HepG2 (cell line): ENCODE data around the gene ABCF1. TPM values are rescaled to one million over a fixed set of nuclear protein-coding genes. Genes with fewer than 3 reads are reported as not detected.

Source experiments
- BRCA1 ChIP-seq: sonication (generic); formaldehyde crosslinking; IDR thresholded peaks from 2 replicates; pipeline ENCODE4 v1.4.0; 2020; ENCODE audit warnings: missing genetic modification reagents
- EP300 ChIP-seq, 3 experiments: sonication (generic) in 1 of 3; formaldehyde crosslinking in 1 of 3; IDR thresholded peaks; 2 replicates each; pipeline versions ENCODE4 v1.5.1 to v1.6.1; 2011 to 2020; ENCODE audit warnings: low read depth in 2 of 3, low read length in 2 of 3, borderline replicate concordance in 1 of 3, improper control_type of control experiment in 1 of 3, mild to moderate bottlenecking in 1 of 3, missing genetic modification reagents in 1 of 3, moderate library complexity in 1 of 3
- FOSL2 ChIP-seq: sonication (generic); formaldehyde crosslinking; IDR thresholded peaks from 2 replicates; pipeline ENCODE4 v1.4.0; 2020; ENCODE audit warnings: missing genetic modification reagents
- GABPB1 ChIP-seq: IDR thresholded peaks from 2 replicates; pipeline ENCODE4 v1.6.1; 2016; ENCODE audit warnings: mild to moderate bottlenecking, missing genetic modification reagents, moderate library complexity, missing compliant biosample characterization
- KDM2A ChIP-seq: sonication (generic); formaldehyde crosslinking; IDR thresholded peaks from 2 replicates; pipeline ENCODE4 v1.4.0; 2020; ENCODE audit warnings: low read depth, missing genetic modification reagents, borderline replicate concordance
- MTA1 ChIP-seq: sonication (generic); formaldehyde crosslinking; IDR thresholded peaks from 2 replicates; pipeline ENCODE4 v1.4.0; 2020; ENCODE audit warnings: missing genetic modification reagents, mild to moderate bottlenecking, borderline replicate concordance
- NBN ChIP-seq: fragments of 450-650 bp; conservative IDR thresholded peaks from 2 replicates; pipeline ENCODE4 v1.6.1; 2017
- NFYB ChIP-seq: sonication (generic); formaldehyde crosslinking; IDR thresholded peaks from 2 replicates; pipeline ENCODE4 v1.4.0; 2020; ENCODE audit warnings: missing genetic modification reagents
- RCOR2 ChIP-seq: IDR thresholded peaks from 2 replicates; pipeline ENCODE4 v1.6.1; 2016; ENCODE audit warnings: missing biosample characterization, missing genetic modification reagents
- RFXAP ChIP-seq: sonication (generic); formaldehyde crosslinking; IDR thresholded peaks from 2 replicates; pipeline ENCODE4 v1.4.0; 2020; ENCODE audit warnings: missing genetic modification reagents, borderline replicate concordance
- SIX4 ChIP-seq: sonication (generic); formaldehyde crosslinking; IDR thresholded peaks from 2 replicates; pipeline ENCODE4 v1.4.0; 2020; ENCODE audit warnings: missing genetic modification reagents
- SMAD9 ChIP-seq: sonication (generic); formaldehyde crosslinking; IDR thresholded peaks from 2 replicates; pipeline ENCODE4 v1.5.1; 2020; ENCODE audit warnings: mild to moderate bottlenecking, missing genetic modification reagents
- SMARCE1 ChIP-seq: fragments of 450-650 bp; IDR thresholded peaks from 2 replicates; pipeline ENCODE4 v1.6.1; 2017; ENCODE audit warnings: borderline replicate concordance
- SSRP1 ChIP-seq: IDR thresholded peaks from 2 replicates; pipeline ENCODE4 v1.6.1; 2016; ENCODE audit warnings: control low read depth
- TAF15 ChIP-seq: fragments of 200-400 bp; formaldehyde crosslinking; IDR thresholded peaks from one replicate; pipeline ENCODE4 v1.6.1; 2018; ENCODE audit warnings: mild to moderate bottlenecking, low read depth, low read length; ENCODE audit not compliant: poor library complexity, severe bottlenecking
- ZNF333 ChIP-seq: sonication (generic); formaldehyde crosslinking; IDR thresholded peaks from 2 replicates; pipeline ENCODE4 v1.4.0; 2020; ENCODE audit warnings: mild to moderate bottlenecking, missing genetic modification reagents, borderline replicate concordance
- ZNF572 ChIP-seq: sonication (generic); formaldehyde crosslinking; IDR thresholded peaks from 2 replicates; pipeline ENCODE4 v1.5.1; 2020; ENCODE audit warnings: mild to moderate bottlenecking, missing genetic modification reagents
- ZNF737 ChIP-seq: sonication (generic); formaldehyde crosslinking; IDR thresholded peaks from 2 replicates; pipeline ENCODE4 v1.5.0; 2020; ENCODE audit warnings: missing genetic modification reagents, mild to moderate bottlenecking, borderline replicate concordance
- polyA plus RNA-seq, 8 experiments: library from polyadenylated mRNA; depleted of rRNA in 3 of 8; stranded (reverse) in 7 of 8; unstranded in 1 of 8; fragments of >200 nt; fragmentation: Illumina TruSeq in 4 of 8; extraction: Trizol in 4 of 8; gene quantifications; 2 replicates each; pipeline versions ENCODE4 v1.2.1 to v1.2.3, GENCODE V29; 2011 to 2016; ENCODE audit warnings: low read depth in 4 of 8, missing spikeins in 1 of 8, mixed read lengths in 1 of 8; ENCODE audit not compliant: insufficient read depth in 1 of 8
- total RNA-seq, 5 experiments: library from RNA; depleted of rRNA; stranded (reverse); fragments of >200 nt; fragmentation: Illumina TruSeq; extraction: Trizol; gene quantifications; 2 replicates each; pipeline ENCODE4 v1.2.3, GENCODE V29; 2016; ENCODE audit warnings: low read depth in 1 of 5
- TF ChIP-seq, protein P1 (sequence below): fragments of 450-650 bp; IDR thresholded peaks from 2 replicates; pipeline ENCODE4 v1.6.1; 2017
- TF ChIP-seq, protein P2 (sequence below): sonication (generic); formaldehyde crosslinking; IDR thresholded peaks from 2 replicates; pipeline ENCODE4 v1.4.0; 2020; ENCODE audit warnings: mild to moderate bottlenecking, low read depth, missing genetic modification reagents
- TF ChIP-seq, protein P3 (sequence below): IDR thresholded peaks from 2 replicates; pipeline ENCODE4 v1.6.1; 2016
- TF ChIP-seq, protein P4 (sequence below): sonication (generic); formaldehyde crosslinking; conservative IDR thresholded peaks from 2 replicates; pipeline ENCODE4 v1.4.0; 2020; ENCODE audit warnings: missing genetic modification reagents
- TF ChIP-seq, protein P5 (sequence below): sonication (generic); formaldehyde crosslinking; IDR thresholded peaks from 2 replicates; pipeline ENCODE4 v1.5.0; 2020; ENCODE audit warnings: missing genetic modification reagents, mild to moderate bottlenecking, borderline replicate concordance

The ABCF1 gene
- total and polyA plus RNA-seq, 2 of the 13 experiments (the other 11 are each of a cell fraction or from before 2014, with no cell fraction given): 25.4 to 98.9 TPM

DNA sequence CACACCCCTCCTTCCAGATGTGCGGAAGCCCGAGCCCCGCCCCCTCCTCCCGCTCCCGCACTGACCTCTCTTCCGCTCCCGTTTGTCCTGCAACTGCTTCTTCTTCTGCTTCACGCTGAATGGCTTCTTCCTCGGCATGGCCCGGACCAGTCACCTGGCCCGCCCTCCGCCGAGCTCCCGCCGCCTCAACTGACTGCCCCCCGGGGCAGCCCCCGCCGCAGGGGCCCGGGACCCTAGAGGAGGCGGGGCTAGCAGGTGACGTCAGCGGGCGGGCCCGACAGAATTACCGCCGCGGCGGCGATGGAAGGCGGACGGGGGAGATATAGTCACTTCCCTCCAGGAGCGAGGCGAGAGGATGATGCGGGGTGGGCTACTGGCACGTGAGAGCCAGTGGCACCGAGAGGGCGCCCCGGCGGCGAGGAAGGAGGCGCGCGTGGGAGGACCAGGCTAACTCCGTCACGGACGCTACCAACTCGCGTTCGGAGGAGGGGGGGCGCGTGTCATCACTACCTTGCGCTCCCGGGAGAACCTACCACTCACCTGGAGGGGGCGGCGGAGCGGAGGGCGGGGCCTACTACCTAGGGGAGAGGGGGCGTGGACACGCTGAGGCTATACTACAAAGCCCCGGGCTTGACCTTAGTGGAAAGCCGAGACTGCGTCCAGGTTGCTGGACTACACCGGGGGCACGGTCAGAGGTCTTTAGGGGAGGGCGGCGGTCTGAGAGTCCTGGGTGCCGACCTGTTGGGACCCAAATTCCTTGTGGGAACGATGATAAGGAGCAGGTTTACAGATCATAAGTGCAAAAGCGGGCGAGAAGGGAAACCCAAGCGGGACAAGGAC, 15.0 kb upstream of the ABCF1 start, which contains the start of gene GNL1 (continued):
- TF ChIP-seq, protein P1, sequence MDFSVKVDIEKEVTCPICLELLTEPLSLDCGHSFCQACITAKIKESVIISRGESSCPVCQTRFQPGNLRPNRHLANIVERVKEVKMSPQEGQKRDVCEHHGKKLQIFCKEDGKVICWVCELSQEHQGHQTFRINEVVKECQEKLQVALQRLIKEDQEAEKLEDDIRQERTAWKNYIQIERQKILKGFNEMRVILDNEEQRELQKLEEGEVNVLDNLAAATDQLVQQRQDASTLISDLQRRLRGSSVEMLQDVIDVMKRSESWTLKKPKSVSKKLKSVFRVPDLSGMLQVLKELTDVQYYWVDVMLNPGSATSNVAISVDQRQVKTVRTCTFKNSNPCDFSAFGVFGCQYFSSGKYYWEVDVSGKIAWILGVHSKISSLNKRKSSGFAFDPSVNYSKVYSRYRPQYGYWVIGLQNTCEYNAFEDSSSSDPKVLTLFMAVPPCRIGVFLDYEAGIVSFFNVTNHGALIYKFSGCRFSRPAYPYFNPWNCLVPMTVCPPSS: no peak
- TF ChIP-seq, protein P2, sequence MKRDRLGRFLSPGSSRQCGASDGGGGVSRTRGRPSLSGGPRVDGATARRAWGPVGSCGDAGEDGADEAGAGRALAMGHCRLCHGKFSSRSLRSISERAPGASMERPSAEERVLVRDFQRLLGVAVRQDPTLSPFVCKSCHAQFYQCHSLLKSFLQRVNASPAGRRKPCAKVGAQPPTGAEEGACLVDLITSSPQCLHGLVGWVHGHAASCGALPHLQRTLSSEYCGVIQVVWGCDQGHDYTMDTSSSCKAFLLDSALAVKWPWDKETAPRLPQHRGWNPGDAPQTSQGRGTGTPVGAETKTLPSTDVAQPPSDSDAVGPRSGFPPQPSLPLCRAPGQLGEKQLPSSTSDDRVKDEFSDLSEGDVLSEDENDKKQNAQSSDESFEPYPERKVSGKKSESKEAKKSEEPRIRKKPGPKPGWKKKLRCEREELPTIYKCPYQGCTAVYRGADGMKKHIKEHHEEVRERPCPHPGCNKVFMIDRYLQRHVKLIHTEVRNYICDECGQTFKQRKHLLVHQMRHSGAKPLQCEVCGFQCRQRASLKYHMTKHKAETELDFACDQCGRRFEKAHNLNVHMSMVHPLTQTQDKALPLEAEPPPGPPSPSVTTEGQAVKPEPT (CRISPR knock-in tag): no peak
- TF ChIP-seq SMARCE1 (no peak), SSRP1 (CRISPR knock-in tag) (peak; percentile 44; the same call in 1 of the 2 replicates), RFXAP (peak; percentile 68; the same call in 1 of the 2 replicates), EP300 (IDR thresholded peaks at IDR 0.05; ENCODE audit: low read depth in 2 of 2, low read length in 2 of 2) (peak in 1 of 2 experiments; percentile 49; a peak in 2 of 4 replicates), EP300 (CRISPR knock-in tag; IDR thresholded peaks at IDR 0.05; ENCODE audit: borderline replicate concordance) (peak; percentile 24; the same call in 1 of the 2 replicates), GABPB1 (CRISPR knock-in tag) (peak; percentile 41; the same call in 1 of the 2 replicates), FOSL2 (CRISPR knock-in tag) (peak; percentile 62), SMAD9 (CRISPR knock-in tag) (no peak), BRCA1 (0 out of 2 replicates have a peak, but pooled peaks have one; percentile 78), KDM2A (CRISPR knock-in tag) (peak; percentile 90), NBN (no peak), TAF15 (no peak), ZNF737 (no peak), ZNF333 (CRISPR knock-in tag) (no peak; the same call in 1 of the 2 replicates), RCOR2 (CRISPR knock-in tag) (no peak), ZNF572 (CRISPR knock-in tag) (0 out of 2 replicates have a peak, but pooled peaks have one; percentile 50), NFYB (CRISPR knock-in tag) (no peak; the same call in 1 of the 2 replicates), MTA1 (CRISPR knock-in tag) (peak; percentile 40; the same call in 1 of the 2 replicates), SIX4 (CRISPR knock-in tag) (no peak; the same call in 1 of the 2 replicates)
- TF ChIP-seq, protein P3, sequence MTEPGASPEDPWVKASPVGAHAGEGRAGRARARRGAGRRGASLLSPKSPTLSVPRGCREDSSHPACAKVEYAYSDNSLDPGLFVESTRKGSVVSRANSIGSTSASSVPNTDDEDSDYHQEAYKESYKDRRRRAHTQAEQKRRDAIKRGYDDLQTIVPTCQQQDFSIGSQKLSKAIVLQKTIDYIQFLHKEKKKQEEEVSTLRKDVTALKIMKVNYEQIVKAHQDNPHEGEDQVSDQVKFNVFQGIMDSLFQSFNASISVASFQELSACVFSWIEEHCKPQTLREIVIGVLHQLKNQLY (CRISPR knock-in tag): no peak
- TF ChIP-seq, protein P4, sequence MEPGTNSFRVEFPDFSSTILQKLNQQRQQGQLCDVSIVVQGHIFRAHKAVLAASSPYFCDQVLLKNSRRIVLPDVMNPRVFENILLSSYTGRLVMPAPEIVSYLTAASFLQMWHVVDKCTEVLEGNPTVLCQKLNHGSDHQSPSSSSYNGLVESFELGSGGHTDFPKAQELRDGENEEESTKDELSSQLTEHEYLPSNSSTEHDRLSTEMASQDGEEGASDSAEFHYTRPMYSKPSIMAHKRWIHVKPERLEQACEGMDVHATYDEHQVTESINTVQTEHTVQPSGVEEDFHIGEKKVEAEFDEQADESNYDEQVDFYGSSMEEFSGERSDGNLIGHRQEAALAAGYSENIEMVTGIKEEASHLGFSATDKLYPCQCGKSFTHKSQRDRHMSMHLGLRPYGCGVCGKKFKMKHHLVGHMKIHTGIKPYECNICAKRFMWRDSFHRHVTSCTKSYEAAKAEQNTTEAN (CRISPR knock-in tag): no peak
- TF ChIP-seq, protein P5, sequence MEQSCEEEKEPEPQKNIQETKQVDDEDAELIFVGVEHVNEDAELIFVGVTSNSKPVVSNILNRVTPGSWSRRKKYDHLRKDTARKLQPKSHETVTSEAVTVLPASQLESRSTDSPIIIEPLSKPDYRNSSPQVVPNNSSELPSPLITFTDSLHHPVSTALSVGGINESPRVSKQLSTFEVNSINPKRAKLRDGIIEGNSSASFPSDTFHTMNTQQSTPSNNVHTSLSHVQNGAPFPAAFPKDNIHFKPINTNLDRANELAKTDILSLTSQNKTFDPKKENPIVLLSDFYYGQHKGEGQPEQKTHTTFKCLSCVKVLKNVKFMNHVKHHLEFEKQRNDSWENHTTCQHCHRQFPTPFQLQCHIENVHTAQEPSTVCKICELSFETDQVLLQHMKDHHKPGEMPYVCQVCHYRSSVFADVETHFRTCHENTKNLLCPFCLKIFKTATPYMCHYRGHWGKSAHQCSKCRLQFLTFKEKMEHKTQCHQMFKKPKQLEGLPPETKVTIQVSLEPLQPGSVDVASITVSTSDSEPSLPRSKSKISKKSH (CRISPR knock-in tag): peak; percentile 45; the same call in 1 of the 2 replicates
